ENCODE data around the gene RSPH6A. TPM values are rescaled to one million over a fixed set of nuclear protein-coding genes. Genes with fewer than 3 reads are reported as not detected.

Gene RSPH6A
- total RNA-seq, 2 experiments from 2014 or later = 0.12 to 0.21 TPM

DNA sequence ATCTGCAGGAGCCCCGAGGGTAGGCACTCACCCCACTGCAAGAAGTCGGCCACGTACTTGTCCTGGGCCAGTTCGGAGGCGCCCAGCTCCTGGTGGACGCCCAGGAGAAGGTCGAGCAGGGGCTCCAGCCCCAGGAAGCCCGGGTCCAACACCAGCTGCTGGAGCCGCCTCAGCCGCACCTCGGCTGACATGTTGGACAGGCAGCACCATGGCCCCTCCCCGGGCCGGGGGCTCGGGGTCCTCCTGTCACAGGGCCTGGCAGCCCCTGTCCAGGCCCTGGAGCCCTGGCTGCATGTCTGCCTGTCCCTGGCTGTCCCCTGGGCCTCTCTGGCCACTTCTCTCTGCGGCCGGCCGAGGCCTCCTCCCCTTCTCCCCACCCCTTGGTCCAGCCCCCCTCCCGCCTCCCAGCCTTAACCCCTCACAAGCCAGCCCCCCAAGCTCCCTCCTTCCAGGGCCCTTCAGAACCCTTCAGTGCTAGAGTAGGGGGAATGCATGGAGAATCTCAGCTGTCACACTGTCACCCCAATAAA, 32.9 kb downstream of the RSPH6A start, which contains the start of gene DMPK:
TSS of gene DMPK (minus strand) at position 329 of the 530 bp plus-strand sequence. CDS start at position 191, 138 bp downstream.
- Mint-ChIP-seq H3K4me1 (peaks cover 16% of the 10 kb centered on the region), H3K27ac (no peak within 1 kb of the TSS), H3K27me3 (peaks cover 35% of the 10 kb centered on the region), H3K36me3 (peaks cover 22% of the 10 kb centered on the region), H3K9me3 (no peaks in the 10 kb centered on the region), H3K4me3 (no peak within 1 kb of the TSS)
- no peak for DNase-seq

DNA sequence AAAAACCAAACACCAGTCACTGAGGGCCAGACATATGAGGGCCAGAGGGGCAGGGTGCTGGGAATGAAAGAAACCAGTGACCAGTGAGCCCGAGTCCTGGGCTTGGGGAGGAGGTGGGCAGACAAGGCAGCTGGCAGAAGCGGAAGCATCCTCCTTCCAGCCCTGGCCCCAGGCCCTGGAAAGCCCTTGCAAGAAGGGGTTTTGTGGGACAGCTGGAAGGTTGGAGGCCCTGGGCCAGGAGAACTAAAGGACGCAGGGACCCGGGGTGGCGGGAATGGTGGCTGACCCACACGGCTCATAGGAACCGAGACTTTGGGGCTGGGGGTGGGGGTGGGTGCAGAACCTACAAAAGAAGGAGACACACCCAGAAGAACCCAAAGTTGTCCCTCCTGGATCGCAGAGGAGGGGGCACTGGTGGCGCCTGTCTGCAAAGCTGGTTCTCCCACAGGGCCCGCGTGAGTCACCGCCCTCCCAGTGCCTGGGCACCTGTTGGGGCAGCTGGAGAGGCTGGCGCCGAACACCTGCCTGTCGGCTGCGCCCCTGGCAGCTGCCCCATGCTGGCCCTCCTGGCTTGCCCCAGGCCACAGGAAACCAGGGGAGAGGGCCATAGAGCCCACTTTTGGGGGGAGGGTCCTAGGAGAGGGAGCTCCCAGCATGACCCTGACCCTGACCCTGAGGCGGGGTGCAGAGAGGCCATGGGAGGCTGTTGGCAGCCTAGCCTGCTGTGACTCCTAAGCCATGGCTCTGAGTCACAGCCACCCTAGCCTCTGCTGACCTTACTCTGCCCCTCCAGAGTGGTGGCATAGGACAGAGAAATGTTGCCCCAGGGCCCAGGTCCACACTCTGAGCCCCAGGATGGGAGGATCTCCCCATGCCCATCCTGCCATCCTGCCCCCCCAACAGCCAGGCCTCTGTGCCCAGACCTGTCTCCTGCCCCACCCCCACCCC, 33.6 kb downstream of the RSPH6A start:
- Mint-ChIP-seq H3K27me3 (peaks cover 38% of the 10 kb centered on the region), H3K36me3 (peaks cover 26% of the 10 kb centered on the region), H3K9me3 (no peaks in the 10 kb centered on the region), H3K4me1 (peaks cover 16% of the 10 kb centered on the region), H3K4me3 (no peak overlapping the region), H3K27ac (no peak overlapping the region)
- DNase-seq = no peak

DNA sequence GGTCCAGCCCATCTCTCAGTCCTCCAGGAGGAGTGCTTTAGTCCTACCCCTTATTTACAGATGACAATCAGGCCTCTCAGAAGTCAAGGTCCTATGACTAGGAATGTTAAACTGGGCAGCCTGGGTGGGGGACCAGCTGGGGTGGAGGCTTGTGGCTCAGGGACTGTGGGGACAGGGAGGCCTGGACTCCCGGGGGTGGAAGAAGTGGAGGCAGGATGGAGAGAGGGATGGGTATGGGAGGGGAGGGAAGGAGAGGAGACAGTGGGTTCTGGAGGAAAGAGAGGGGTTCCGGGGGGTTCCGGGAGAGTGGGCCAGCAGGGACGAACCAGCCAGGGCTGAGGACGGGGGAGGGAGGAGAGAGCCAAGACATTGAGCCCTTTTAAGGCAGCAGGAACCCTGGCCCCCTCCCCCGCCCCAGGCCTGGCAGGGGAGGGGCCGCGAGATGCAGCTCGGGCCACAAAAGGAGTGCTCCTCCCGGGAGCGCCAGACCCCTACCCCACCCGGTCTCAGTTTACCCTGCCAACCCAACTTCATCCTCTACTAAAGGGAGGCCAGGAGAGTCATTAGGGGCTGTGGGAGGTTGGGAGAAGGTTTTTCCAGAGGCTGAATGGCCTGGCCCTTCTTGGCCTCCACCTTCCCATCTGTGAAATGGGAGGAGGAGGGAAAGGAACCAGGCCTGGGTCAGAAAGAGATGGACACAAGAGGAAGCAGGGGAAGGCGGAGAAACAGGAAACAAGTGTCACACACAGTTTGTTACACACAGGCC, 34.5 kb downstream of the RSPH6A start:
- H3K4me3 Mint-ChIP-seq = no peak overlapping the region
- no peak for DNase-seq
- peaks cover 40% of the 10 kb centered on the region for H3K27me3 Mint-ChIP-seq
- peaks cover 23% of the 10 kb centered on the region for H3K36me3 Mint-ChIP-seq
- no peaks in the 10 kb centered on the region for H3K9me3 Mint-ChIP-seq
- no peak overlapping the region for H3K27ac Mint-ChIP-seq
- H3K4me1 Mint-ChIP-seq = peaks cover 16% of the 10 kb centered on the region

DNA sequence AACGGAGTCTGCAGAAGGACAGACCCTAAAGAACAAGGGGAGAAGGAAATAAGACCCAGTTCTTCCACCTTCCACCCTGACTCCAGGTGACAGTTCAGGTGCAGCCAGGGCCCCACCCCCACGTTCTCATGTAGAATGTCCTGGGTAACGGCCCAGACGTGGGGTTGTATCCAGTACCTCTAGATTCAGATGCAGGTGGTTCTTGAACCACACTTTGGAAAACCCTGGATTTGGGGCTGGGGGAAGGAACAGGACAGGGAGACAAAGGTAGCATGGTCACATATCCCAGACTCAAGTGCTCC, 35.0 kb downstream of the RSPH6A start:
- Mint-ChIP-seq H3K27me3 (peaks cover 40% of the 10 kb centered on the region), H3K27ac (no peak overlapping the region), H3K9me3 (no peaks in the 10 kb centered on the region), H3K4me3 (no peak overlapping the region), H3K36me3 (peaks cover 23% of the 10 kb centered on the region), H3K4me1 (peaks cover 16% of the 10 kb centered on the region)
- DNase-seq = no peak

DNA sequence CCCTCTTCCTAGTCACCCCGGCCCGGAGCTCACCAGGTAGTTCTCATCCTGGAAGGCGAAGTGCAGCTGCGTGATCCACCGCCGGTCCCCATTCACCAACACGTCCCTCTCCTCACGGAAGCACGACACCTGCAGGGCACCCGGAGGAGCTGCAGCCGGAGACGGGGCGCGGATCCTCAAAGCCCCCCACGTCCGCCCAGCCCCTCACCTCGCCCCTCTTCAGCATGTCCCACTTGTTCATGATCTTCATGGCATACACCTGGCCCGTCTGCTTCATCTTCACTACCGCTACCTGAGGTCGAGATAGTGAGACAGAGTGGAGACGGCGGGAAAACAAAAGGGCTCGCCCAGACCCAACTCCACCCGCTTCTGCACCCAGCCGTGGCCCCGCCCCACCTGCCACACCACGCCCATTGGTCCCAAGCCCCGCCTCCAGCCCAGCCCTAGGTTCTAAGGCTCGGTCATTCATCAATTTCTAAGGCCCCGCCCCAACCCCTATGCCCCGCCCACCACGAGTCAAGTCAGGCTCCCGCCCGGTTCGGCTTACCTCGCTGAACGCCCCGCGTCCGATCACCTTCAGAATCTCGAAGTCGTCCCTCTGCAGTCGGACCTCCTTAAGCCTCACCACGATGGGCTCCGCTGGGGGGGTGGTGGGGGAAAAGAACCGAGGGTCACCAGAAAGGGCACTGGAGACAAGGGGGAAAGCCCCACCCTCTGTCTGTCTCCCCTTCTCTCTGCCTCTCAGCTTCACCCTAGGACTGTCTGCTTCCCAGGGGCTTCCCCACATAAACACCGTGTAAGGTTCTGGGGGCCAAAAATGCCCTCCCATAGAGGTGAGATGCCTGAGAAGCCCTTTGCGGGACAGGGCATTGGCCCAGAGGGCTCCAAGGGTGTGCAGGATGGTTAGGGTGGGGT, 35.6 kb downstream of the RSPH6A start:
- Mint-ChIP-seq H3K27ac (peak overlapping the region; percentile 42), H3K9me3 (no peaks in the 10 kb centered on the region), H3K4me1 (peaks cover 16% of the 10 kb centered on the region), H3K4me3 (peak overlapping the region; percentile 74), H3K36me3 (peaks cover 25% of the 10 kb centered on the region), H3K27me3 (peaks cover 40% of the 10 kb centered on the region)
- peak; percentile 90 for DNase-seq

DNA sequence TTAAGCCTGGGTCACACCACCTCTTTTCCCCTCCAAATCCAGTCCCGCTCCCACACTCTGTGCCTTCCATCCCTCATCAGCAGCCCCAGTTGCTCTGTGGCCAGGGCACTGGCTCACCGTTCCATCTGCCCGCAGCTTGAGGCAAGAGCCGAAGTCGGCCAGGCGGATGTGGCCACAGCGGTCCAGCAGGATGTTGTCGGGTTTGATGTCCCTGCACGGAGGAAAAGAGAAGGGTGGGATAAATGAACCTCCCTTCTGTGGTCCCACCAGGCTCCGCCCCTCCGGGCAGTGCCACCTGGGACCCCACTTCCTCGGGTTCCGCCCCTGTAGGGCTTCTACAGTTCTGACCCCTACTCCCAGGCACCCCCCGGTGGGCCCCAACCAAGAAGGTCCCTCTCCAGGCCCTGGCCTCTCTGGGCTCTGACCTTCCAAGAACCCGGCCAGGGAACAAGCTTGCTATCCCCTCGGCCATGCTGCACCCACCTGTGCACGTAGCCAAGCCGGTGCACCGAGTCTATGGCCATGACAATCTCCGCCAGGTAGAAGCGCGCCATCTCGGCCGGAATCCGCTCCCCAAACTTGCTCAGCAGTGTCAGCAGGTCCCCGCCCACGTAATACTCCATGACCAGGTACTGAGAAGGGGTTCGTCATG, 37.0 kb downstream of the RSPH6A start:
- Mint-ChIP-seq H3K4me1 (peaks cover 16% of the 10 kb centered on the region), H3K9me3 (no peaks in the 10 kb centered on the region)

DNA sequence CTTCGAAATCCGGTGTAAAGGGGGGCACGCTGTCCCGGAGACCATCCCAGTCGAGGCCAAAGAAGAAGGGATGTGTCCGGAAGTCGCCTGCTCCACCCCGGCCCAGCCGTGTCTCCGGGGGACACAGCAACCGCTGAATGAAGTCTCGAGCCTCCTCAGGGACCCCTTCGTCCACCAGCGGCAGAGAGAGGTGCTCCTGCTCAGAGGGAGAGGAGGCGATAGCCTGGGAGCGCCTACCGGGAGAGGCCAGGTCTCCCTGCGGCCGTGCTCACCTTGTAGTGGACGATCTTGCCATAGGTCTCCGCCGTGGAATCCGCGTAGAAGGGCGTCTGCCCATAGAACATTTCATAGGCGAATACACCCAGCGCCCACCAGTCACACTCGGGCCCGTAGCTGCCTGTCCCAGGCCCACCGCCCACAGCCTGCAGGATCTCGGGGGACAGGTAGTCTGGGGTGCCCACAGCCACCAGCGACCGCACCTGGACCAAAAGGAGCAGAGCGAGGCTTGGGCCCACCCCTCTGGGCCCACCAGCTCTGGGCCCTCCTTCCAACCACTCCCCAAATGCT, 37.6 kb downstream of the RSPH6A start:
- DNase-seq = no peak
- Mint-ChIP-seq H3K9me3 (no peaks in the 10 kb centered on the region), H3K27me3 (peaks cover 36% of the 10 kb centered on the region), H3K4me3 (no peak overlapping the region), H3K36me3 (peaks cover 25% of the 10 kb centered on the region), H3K27ac (no peak overlapping the region), H3K4me1 (peaks cover 16% of the 10 kb centered on the region)

More for the DNA sequence above, 37.0 kb downstream of the RSPH6A start:
- Mint-ChIP-seq H3K4me3 (no peak overlapping the region), H3K27me3 (peaks cover 36% of the 10 kb centered on the region), H3K36me3 (peaks cover 25% of the 10 kb centered on the region), H3K27ac (no peak overlapping the region)
- no peak for DNase-seq

DNA sequence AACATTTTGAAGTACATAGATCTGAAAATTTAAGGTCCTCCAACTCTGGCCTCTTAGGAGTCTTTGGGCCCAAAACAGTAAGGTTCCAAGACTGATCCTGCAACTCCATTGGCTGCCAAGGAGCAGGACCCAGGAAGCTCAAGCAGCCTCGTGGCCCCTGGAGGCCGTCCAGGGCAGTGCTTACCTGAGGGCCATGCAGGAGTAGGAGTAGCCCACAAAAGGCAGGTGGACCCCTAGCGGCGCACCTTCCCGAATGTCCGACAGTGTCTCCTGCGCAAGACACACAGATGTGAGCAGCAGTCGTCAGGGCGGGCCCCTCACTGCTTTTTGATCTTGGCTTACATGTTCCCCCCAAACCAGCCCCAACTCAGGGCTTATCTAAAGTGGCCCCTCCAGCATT, 40.3 kb downstream of the RSPH6A start:
- no peak overlapping the region for H3K27ac Mint-ChIP-seq
- H3K27me3 Mint-ChIP-seq = peaks cover 26% of the 10 kb centered on the region
- H3K9me3 Mint-ChIP-seq = no peaks in the 10 kb centered on the region
- no peak for DNase-seq
- H3K4me1 Mint-ChIP-seq = peaks cover 21% of the 10 kb centered on the region
- no peak overlapping the region for H3K4me3 Mint-ChIP-seq
- peaks cover 30% of the 10 kb centered on the region for H3K36me3 Mint-ChIP-seq

DNA sequence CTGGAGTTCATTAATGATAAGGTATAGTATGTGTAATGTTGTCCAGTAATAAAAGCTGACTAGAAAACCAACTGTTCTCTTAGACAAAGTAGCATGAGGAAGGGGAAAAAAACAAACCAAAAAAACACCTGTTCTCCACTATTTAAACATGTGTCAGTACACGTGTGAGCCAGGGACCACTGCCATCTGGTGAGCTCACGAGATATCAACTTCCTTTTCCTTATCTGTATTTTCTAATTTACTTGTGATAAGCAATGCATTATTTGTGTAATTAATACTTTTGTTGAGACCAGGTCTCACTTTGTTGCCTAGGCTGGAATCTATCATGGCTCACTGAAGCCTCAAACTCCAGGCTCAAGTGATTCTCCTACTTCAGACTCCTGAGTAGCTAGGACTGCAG, 41.7 kb downstream of the RSPH6A start:
- no peak overlapping the region for H3K4me3 Mint-ChIP-seq
- H3K4me1 Mint-ChIP-seq = peaks cover 12% of the 10 kb centered on the region
- no peaks in the 10 kb centered on the region for H3K9me3 Mint-ChIP-seq
- peaks cover 22% of the 10 kb centered on the region for H3K36me3 Mint-ChIP-seq
- H3K27ac Mint-ChIP-seq = no peak overlapping the region
- no peak for DNase-seq
- peaks cover 15% of the 10 kb centered on the region for H3K27me3 Mint-ChIP-seq

DNA sequence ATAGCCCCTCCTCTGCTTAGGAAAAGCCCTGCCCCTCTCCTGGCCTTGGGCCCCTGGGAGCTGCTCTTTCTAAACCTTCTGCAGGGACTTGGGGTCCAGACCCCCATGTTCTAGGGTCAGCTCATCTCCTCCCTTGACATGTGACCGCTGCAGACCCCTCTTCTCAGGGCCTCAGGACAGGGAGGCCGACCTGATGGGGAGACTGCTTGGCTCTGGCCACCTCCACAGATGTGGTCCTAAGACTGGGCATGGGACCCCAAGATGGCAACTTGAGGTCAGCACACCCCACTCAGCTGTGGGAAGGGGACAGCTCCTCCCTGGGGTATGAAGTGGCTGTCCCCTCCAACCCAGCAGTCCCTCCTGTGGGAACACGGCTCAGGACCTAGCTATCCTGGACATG, 42.2 kb downstream of the RSPH6A start:
- peaks cover 12% of the 10 kb centered on the region for H3K4me1 Mint-ChIP-seq
- no peak for DNase-seq
- H3K27me3 Mint-ChIP-seq = peaks cover 16% of the 10 kb centered on the region
- H3K27ac Mint-ChIP-seq = no peak overlapping the region
- H3K36me3 Mint-ChIP-seq = peaks cover 19% of the 10 kb centered on the region
- no peak overlapping the region for H3K4me3 Mint-ChIP-seq
- H3K9me3 Mint-ChIP-seq = no peaks in the 10 kb centered on the region

DNA sequence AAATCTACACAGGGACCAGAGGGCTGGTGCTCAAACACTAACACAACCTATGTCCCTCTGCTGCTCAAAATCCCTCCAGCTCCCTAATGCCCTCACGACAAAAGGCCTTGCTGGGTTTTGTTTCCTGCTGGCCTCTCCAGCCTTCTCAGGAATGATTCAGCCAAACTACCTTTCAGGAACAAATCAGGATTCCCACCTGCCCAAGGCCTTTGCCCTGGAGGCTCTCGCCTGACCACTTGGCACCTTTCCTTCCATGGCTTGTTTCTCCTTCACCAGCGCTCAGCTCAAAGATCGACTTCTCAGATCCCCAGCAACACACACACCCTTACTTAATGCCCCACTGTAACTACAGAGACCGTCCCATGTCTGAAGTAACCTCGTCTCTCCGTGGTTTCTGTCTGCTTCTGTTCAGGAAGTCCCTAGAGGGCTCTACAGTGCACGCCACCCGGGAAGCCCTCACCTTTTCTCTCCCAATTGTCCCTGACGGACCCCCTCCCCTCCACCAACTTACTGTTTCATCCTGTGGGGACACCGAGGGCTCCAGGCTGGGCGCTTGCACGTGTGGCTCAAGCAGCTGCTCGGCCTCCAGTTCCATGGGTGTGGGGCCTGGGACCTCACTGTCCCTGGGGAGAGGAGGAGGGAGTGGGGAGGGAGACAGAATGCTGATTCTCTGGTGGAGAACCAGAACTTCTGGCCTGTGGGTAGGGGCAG, 42.8 kb downstream of the RSPH6A start:
- Mint-ChIP-seq H3K4me1 (peaks cover 12% of the 10 kb centered on the region), H3K36me3 (peaks cover 14% of the 10 kb centered on the region), H3K27ac (no peak overlapping the region), H3K9me3 (no peaks in the 10 kb centered on the region), H3K27me3 (peaks cover 21% of the 10 kb centered on the region), H3K4me3 (no peak overlapping the region)
- no peak for DNase-seq

DNA sequence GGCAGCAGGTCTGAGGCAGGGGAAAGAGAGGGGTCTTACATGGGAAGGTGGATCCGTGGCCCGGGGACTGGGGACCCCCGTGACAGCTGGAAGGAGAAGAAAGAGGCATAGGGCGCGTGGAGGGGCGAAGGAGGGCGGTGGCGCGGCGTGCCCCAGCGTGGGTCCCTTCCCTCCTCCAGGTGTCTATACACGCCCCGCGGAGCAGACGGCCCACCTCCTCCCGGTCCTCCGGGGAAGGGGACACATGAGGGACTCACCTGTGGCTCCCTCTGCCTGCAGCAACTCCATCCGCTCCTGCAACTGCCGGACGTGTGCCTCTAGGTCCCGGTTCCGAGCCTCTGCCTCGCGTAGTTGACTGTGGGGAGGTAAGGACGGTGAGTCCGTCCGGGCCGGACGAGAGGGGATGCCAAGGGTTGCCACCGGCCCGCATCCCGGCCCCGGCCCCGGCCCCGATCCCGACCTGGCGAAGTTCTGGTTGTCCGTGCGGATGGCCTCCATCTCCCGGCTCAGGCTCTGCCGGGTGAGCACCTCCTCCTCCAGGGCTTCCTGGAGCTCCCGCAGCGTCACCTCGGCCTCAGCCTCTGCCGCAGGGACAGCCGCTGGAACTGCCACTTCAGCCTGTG, 43.7 kb downstream of the RSPH6A start:
- H3K27ac Mint-ChIP-seq = no peak overlapping the region
- no peaks in the 10 kb centered on the region for H3K9me3 Mint-ChIP-seq
- H3K4me1 Mint-ChIP-seq = peaks cover 12% of the 10 kb centered on the region
- H3K27me3 Mint-ChIP-seq = peaks cover 22% of the 10 kb centered on the region
- H3K4me3 Mint-ChIP-seq = no peak overlapping the region
- no peak for DNase-seq
- peaks cover 7% of the 10 kb centered on the region for H3K36me3 Mint-ChIP-seq
